ENCODE measurements around the gene GNE.
"Not testable (repeated sequence)": the region's sequence is repeated elsewhere in the genome, so short reads cannot be mapped to it uniquely, and the experiment has no call there.

Gene GNE

DNA sequence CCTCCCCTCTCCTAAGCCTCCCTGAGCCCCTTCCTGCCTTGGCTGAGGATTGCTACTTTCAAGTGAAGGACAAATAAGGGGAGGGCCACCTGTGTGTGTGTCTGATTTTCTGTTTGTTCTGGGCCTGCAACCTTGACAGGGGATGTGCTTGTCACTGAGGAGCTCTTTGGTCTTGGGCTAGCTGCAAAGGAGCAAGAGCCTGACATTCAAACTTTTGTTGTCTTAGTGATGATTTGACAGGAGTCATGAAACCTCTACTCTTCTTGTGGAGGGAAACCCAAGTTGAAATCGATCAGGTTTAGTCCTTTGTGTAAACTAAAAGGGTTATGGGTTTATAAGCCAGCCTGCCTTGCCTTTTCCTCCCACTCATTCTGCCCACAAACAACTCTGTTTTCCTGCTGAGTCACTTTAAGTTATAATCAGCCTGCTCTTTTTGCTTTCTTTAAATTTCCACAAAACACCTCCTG, 50.7 kb downstream of the GNE start:
- no peak for FAIRE-seq

DNA sequence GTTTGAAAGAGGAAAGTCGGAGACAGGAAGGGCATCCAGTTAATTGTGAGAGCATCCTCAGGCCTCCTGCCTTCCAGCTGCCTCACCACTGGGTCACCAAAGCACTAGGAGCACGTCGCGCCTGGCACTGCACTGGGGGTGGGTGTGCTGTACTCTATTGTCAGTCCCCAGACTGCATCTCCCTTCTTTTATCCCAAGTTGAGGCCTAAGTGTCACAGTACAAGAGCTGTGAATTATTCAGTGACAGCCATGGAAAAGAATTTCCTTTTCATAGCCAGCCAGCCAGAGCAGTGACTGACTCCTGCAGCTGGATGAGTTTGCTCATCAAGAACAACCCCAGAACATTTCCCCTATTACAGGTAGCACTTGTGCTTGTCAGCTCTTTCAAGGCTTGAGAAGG, 51.2 kb downstream of the GNE start:
- no peak for FAIRE-seq

DNA sequence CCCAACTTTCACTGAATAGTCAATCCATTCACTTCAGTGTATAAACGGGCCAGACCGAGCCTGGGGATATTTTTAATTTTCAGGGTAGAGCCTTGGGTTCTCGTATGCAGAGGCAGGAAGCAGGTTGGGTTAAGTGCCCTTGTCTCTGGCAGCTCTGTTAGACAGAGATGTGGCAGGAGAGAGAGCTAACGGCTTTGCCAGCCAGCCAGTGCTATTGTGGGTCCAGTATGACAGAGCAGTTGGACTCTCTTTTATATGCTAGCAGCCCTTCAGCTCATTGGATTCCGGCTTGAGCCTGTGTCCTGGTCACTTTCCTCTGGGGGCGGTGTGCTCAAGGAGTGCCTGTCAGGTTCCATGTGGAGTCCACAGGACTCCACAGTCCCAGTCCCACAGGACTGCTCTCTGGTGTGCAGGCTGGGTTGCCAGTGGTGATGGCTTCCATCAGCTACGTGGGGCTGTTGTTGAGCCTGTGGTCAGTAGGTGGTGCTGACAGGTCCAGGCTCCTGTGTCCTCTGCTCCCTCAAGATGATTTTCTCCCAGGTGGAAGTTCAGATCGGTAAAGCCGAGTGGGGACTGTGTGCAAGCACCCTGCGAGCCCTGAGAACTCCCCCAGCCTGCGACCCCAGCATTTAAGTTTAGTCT, 53.2 kb downstream of the GNE start:
- FAIRE-seq = no peak

DNA sequence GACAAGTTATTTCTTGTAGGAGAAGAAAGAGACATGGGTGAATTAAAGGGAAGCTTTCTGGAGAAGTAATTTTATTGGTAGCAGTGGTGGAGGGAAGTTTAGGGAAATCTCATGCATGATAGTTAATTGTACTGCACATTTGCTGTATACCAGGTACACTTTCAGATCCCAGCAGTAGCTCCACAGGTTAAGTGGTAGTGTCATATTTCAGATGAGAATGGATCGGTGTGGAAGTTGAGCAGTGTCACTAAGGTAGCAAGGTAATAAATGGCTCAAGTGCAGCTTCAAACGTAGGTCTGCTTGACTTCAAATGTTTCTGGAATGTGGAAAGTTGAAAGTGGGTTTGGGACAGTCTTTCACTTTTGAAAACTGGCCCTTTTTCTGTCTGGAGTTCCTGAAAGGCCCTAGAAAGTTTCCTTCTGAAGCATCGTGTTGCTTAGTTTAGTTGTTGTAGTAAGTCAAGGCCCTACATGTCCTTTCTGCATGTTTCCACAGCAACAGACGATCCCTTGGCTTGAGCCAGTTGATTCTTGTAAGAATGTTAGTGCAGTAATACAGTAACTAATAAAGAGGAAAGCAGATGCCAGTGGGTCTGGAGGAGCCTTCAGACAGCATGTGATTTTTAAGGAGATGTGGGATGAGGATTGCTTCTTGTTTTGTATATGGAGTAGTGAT, 63.8 kb downstream of the GNE start:
- no peak for FAIRE-seq

DNA sequence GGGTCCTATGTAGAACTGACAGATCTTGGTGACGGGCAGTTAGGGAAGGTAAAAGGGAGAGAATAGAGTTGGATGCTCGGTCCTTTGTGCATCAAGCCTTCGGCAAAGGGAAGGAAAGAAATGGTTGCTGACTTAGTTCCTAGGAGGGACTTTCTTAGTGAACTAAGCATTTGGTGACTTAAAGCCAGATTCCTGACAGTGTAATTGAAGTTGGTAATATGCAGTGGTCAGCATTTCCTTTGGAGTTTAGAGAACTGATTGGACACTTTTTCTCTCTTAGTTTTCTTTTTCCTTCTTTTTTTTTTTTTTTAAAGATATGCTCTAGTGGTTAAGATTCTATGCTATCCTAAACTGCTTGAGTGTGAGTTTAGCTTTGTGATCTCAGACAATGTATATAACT, 65.2 kb downstream of the GNE start:
- no peak for FAIRE-seq

DNA sequence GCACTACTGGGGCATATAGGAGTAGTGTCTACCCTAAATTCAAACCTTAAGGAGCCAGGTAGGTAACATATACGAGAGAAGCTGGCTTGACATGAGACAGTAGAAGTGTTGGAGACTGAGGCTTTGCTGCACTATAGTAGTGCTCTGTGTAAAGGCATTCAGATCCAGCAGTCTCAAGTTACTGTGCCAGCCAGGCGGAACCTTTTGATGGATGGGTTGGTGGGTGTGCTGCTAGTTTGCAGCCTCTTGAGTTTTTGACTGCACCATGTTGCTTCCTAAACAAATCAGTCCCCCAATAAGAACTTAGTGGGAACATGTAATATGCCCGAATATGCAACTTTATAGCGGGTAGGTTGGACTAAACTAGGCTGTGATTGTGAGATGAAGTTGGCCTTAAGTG, 66.1 kb downstream of the GNE start:
- no peak for FAIRE-seq

DNA sequence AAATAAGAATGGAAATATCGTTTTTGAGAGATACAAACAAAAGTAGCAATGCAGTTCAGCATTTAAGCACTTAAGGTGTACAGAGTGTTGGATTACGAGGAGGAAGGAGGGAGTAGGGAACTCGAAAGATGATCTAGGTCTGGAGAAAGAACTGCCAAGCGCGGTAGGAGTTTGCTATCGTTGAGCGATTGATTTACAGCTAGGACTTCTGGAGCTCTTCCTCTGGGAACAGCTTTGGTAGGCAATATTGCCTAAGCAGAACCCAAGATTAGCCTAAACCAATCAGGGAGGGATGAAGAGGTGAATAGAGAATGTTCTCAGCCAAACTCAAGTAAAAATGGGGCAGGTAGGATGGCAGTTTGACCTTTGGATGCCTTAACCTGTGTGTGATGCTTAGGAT, 66.6 kb downstream of the GNE start:
- no peak for FAIRE-seq

DNA sequence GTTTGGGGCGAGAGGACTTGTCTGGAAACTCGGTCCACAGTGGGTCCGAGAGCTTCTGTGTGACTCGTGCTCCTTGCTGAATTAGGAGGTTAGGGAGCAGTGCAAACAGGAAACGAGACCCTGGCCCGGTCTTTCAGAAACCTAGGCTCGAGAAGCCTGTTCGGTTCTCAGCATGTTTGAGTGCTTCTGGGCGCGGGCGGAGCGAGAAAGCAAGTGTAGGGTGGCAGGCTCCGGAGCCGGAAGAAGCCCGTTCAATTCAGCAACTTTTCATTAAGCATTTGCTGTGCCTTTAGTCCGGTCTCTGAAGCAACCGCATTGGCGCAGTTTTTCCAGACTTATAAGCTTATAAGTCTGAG, 67.0 kb downstream of the GNE start:
- no peak for FAIRE-seq

DNA sequence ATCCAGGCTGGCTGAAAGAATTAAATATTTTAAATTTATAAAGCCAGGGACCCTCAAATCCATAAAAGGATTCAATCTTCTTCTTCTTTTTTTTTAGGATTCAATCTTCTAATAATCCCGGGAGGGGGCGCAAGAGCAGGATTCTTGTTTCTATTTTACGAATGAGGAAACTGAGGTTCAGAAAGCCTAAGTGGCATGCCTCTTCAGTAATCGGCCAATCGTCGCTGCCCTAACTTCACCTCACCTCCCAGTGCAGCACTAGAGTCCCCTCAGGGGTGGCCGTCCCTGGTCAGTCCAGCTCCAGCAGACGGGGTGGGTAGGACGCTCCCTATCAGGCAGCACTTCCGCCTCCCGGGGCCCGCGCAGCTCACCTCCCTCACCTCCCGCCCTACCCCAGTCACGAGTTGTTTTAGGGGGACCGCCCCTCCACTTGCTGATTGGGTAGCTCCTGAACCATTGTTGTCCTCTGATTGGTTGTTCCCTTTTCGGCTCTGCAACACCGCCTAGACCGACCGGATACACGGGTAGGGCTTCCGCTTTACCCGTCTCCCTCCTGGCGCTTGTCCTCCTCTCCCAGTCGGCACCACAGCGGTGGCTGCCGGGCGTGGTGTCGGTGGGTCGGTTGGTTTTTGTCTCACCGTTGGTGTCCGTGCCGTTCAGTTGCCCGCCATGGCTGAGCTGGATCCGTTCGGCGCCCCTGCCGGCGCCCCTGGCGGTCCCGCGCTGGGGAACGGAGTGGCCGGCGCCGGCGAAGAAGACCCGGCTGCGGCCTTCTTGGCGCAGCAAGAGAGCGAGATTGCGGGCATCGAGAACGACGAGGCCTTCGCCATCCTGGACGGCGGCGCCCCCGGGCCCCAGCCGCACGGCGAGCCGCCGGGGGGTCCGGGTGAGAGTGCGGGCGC, 67.6 kb downstream of the GNE start, which contains the start of gene CLTA:
CLTA (plus strand) TSS at position 534 of the 902 bp plus-strand sequence; CDS start at position 670, 136 bp downstream.
- peak; percentile 93 for FAIRE-seq

DNA sequence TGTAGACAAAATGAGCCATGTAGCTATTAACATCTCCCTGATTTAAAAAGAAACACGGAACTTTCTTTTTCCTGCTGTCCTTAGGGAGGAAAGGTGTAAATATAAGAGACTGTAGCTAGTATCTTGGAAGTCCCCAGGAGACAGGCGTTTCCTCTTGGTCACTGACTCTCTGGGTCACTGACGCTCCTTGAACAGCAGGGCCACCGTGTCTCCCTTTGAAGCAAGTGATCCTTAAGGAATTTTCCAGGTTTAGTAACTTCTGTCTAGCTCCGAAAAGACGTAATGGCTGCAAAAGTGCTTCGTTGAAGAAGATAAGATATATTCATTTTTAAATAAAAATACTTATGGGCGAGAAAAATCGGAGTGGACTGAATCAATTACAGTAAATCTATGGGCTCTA, 68.3 kb downstream of the GNE start:
- no peak for FAIRE-seq

DNA sequence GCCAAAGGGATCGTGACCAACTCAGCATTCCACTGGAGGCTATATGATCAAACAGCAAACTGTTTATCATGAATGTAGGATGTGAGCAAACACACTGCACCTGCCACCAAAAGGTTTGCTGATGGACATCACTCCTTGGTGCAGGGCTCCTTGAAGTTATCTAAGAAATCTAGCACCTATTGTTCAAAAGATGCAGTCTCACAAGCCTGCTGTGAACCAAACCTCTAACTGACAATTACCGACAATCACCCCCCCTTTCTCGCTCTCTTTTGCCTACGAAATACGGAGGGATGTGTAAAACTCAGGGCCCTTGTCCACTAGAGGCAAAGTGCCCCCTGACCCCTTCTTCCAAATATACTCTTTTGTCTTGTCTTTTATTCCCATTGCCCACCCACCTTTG, 70.0 kb downstream of the GNE start:
- FAIRE-seq = no peak

DNA sequence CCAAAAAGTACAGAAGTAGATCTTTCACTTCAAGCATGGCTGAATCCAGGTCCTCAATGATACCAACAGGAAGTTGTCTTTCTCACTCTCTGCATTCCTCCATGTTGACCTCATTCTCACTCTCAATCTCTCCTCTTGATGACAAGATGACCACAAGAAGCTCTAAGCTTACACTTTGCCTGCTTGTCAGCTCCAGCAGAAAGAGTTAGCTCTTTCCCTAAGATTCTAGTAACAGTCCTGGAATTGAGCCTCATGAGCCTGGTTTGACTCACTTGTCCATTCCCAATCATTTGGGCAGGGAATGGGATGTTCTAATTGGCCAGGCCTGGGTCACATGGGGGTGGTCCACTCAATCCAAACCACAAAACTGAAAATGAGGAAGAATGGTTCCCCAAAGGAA, 70.8 kb downstream of the GNE start:
- FAIRE-seq = no peak

DNA sequence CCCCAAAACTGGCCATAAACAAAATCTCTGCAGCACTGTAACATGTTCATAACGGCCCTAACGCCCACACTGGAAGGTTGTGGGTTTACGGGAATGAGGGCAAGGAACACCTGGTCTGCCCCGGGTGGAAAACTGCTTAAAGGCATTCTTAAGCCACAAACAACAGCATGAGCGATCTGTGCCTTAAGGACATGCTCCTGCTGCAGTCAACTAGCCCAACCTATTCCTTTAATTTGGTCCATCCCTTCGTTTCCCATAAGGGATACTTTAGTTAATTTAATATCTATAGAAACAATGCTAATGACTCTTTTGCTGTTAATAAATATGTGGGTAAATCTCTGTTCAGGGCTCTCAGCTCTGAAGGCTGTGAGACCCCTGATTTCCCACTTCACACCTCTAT, 78.0 kb downstream of the GNE start:
- FAIRE-seq = not testable (repeated sequence)

DNA sequence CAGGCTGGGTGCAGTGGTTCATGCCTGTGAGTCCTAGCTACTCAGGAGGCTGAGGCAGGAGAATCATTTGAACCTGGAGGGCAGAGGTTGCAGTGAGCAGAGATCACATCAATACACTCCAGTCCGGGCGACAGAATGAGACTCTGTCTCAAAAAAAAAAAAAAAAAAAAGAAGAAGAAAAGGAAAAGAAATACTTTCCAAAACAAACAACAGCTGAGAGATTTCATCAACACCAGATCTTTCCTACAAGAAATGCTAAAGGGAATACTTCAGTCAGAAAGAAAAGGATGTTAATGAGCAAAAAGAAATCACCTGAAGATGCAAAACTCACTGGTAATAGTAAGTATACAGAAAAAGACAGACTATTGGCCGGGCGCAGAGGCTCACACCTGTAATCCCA, 80.7 kb downstream of the GNE start:
- FAIRE-seq = no peak

DNA sequence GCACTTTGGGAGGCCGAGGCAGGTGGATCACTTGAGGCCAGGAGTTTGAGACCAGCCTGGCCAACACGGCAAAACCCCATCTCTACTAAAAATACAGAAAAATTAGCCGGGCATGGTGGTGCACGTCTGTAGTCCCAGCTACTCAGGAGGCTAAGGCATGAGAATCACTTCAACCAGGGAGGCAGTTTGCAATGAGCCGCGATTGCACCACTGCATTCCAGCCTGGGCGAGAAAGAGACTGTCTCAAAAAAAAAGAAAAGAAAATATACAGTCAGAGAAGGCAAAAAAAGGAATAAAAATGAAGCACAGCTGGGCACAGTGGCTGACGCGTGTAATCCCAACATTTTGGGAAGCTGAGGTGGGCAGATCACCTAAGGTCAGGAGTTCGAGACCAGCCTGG, 81.8 kb downstream of the GNE start:
- FAIRE-seq = not testable (repeated sequence)

DNA sequence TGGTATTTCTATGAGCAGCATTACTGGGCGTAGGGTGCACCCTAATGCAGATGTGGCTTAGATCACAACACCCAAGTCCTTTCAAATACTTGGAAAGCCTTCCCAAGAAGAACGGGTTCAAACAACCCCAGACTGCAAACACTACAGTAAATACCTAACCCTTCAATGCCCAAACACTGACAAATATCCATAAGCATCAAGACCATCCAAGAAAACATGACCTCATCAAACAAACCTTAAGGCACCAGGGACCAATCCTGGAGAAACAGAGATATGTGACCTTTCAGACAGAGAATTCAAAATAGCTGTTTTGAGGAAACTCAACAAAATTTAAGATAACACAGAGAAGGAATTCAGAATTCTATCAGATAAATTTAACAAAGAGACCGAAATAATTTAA, 83.0 kb downstream of the GNE start:
- FAIRE-seq = not testable (repeated sequence)

DNA sequence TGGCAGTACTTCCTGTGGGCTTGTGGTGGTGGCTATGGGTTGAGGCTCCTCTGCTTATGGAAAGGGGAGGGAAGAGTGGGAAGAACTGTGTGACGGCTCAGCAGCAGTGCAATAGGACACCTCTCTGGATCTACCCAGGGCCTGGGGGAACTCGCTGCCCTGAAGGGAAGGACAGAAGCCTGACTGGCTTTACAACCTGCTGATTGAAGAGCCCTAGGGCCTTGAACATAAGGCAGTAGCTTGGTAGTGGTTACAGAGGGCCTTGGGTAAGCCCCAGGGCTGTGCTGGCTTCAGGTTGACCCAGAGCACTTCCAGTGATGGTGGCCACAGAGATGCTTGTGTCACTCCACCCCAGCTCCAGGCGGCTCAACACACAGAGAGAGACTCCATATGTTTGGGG, 83.5 kb downstream of the GNE start:
- FAIRE-seq = no peak

DNA sequence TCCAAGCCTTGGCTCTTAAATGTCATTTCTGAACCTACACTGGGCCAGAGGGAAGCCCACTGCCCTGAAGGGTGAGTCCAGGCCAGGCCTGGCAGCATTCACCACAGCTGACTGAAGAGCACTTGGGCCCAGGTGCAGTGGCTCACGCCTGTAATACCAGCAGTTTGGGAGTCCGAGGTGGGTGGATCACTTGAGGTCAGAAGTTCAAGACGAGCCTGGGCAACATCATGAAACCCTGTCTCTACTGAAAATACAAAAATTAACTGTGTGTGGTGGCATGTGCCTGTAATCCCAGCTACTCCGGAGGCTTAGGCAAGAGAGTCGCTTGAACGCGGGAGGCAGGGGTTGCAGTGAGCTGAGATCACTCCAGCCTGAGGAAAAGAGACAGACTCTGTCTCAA, 84.0 kb downstream of the GNE start:
- no peak for FAIRE-seq

DNA sequence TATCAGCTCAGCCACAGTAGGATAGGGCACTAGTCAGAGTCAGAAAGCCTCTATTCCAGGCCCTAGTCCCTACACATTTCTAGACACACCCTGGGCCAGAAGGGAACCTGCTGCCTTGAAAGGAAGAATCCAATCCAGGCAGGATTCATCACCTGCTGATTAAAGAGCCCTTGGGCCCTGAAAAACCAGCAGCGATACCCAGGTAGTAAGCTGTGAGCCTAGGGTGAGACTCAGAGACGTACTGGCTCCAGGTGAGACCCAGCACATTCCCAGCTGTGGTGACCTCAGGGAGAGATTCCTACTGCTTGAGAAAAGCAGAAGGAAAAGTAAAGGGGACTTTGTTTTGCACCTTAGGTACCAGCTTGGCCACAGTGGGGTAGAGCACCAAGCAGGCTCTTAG, 84.4 kb downstream of the GNE start:
- no peak for FAIRE-seq

DNA sequence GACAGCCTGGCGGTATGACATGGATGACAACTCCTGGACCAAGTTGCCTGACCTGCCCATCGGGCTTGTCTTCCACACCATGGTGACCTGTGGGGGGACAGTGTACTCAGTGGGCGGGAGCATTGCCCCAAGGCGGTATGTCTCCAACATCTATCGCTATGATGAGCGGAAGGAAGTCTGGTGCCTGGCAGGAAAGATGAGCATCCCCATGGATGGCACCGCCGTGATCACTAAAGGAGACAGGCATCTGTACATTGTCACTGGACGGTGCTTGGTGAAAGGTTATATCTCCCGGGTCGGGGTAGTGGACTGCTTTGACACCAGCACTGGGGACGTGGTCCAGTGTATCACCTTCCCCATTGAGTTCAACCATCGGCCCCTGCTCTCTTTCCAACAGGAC, 87.7 kb downstream of the GNE start:
- FAIRE-seq = no peak

DNA sequence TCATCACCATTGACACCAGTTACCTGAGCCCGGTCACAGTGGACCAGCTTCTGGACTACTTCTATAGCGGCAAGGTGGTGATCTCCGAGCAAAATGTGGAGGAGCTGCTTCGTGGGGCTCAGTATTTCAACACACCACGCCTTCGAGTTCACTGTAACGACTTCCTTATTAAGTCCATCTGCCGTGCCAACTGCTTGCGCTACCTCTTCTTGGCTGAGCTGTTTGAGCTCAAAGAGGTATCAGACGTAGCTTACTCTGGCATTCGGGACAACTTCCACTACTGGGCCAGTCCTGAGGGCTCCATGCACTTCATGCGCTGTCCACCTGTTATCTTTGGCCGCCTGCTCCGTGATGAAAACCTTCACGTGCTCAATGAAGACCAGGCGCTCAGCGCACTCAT, 88.5 kb downstream of the GNE start:
- FAIRE-seq = no peak

DNA sequence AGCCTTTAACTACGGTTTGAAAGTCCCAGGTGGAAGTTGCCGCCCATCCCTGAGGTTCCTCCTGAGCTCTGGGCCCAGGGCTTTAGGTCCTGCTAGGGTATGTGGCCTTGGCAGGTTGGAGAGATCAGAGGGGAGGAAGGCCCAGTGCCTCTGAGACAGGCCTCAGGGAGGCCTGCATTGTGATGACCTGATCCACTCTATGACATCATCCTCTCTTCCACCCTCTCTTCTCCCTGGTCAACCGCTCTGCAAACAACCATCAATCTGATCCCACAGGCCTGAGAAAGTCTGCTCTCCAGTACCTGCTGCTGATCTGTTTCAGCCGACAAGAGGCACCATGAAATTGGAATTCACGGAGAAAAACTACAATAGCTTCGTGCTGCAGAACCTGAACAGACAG, 89.1 kb downstream of the GNE start, which contains the start of gene CCIN:
CCIN (plus strand) TSS at position 223 of the 400 bp plus-strand sequence; CDS start at position 338, 115 bp downstream.
- FAIRE-seq = no peak

DNA sequence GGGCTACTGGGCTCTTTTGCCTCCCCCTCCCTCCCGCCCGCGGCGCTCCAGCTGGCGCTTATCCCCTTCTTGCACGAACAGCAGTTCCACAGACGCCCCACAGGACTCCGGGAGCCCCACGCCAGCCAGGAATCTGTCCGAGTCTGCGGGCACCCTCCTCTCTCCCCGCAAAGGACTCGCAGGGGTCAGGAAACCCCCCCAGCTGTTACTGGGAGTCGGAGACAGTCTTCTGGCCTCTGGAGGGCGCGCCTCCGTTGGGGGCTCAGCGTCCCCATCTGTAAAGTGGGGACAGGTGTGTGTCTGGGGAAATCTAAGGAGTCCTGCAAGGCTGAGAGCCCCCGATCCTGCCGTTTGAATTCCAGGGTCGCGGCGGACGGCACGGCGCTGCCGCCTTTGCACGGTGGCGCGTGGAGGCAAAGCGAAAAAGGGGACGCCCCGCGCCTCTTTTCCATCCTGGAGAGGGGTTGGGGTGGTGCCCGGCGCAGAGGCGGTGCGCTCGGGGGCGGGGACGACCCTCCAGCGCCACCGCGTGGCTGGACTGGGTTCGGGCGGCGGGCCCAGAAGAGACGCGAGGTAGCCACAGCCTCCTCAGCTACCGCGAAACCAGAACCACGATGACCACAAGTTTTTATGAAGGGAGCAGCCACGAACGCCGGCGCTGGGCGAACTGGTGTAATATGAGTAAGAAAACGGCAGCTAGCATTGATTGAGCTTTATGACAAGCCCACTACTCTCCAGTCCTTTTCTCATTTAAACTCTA, 91.9 kb downstream of the GNE start:
- FAIRE-seq = no peak
